AG08395 (cell line): ENCODE results near the gene THUMPD1.
"Not testable (repeated sequence)": the region's sequence is repeated elsewhere in the genome, so short reads cannot be mapped to it uniquely, and the experiment has no call there.

Experiments used
- DNase-seq: peaks from one replicate; pipeline ENCODE4 v3.0.0; 2012; ENCODE audit warnings: mixed read lengths, low spot score

THUMPD1 gene

GRCh38 chr16:20741554-20742285 lies at the start of gene THUMPD1:
Gene THUMPD1 (minus strand): TSS chr16:20741818. CDS start chr16:20741739, 79 bp downstream.
- peak; percentile 98 for DNase-seq

DNA sequence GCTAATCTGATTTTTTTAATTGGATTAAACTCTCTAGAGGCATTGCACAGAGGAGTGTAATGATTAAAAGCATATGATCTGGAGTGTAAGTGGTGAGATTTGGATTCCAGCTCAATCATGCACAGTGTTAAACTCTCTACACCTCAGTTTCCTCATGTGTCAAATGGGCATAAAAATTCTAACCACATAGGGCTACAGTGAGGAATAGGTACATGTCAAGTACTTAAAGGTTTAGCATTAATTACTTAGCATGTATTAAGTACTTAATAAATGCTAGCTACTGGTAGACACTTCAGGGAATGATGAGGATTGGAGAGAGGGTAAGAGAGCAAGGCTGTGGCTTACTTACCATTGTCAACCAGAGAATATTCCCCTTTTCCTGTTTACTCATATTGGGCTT lies 47.5 kb upstream of the THUMPD1 start:
- DNase-seq: no peak

DNA sequence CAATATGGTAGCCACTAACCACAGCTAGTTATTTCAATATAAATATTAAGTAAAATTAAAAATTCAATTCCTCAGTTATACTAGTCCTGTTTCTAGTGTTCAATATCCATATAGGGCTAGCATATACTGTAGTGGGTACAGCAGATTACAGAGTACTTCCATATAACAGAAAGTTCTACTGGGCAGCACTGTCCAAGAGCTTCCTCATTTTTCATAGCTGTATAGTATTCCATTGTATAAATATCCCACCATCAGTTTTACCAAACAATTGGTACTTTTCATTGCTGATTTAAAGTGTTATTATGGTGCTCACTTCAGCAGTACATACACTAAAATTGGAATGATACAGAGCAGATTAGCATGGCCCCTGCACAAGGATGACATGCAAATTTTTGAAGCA lies 42.6 kb upstream of the THUMPD1 start:
- DNase-seq: no peak

GRCh38 chr16:20782470-20782869 lies 40.9 kb upstream of the THUMPD1 start:
- DNase-seq: no peak

DNA sequence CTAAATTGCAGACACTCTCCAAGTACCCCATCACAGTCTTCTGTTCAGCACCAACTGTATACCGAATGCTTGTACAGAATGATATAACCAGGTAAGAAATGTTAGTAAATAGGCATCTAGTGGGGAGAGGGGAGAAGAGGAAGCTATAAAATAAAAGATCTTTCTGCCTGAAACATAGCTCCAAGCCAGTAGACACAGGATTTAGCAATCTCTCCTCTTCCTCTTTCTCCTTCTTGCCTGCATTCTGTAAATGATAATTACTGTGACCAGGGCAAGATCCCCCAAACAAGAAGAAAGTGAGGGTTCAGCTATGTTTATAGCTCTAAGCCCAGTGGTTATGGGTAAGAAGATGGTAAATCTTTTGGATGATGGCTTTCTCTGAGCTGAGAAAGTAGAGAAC lies 40.1 kb upstream of the THUMPD1 start:
- DNase-seq: no peak

DNA sequence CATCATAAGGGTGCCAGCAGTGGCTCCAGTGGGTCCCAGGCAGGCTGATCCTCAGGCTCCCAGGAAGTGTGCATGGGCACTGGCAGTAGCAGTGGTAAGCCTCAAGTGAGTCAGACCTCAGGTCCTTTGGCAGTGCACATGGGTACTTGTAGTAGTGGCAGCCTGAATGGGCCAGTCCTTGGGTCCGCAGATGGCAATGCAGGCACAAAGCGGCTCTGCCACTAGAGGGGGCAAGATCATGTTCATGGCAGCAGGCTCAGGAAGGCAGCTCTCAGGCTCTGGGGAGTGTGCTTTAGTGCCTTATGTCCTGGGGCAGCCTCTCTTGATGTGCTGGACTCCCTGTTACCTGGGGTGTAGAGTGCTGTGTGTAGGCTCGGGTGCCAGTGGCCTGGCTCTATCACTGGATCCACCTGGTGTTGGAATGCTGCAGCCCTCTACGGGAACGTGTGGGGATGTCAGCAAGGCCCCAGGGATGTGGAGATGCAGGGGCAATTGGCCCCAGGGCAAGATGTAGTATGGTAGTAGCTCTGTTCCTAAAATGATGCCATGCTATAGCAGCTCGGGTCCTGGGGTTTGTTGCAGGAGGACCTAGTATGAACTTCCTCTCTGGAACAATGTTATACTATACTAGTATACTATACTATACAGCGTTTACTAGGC lies 33.2 kb upstream of the THUMPD1 start:
- peak; percentile 71 for DNase-seq

- DNase-seq: no peak
Observed at GRCh38 chr16:20773679-20774078, 32.1 kb upstream of the THUMPD1 start.

DNA sequence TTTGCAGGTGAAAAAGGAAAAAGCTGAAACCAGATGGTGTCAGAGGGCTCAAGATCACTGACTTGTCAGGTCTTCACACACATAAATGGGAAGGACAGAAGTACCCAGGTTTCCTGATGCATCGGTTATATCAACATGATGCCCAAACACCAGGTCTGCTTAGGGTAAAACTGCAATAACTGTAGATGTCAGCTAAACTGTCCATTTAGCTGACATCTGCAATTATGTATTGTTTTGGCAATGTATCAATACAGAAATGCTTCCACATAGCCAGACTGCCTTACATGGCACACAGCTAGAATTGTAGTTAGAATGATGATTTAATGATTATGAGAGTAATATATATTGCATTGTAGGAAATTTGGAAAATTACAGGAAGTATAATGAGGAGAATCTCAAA lies 27.2 kb upstream of the THUMPD1 start:
- no peak for DNase-seq

DNA sequence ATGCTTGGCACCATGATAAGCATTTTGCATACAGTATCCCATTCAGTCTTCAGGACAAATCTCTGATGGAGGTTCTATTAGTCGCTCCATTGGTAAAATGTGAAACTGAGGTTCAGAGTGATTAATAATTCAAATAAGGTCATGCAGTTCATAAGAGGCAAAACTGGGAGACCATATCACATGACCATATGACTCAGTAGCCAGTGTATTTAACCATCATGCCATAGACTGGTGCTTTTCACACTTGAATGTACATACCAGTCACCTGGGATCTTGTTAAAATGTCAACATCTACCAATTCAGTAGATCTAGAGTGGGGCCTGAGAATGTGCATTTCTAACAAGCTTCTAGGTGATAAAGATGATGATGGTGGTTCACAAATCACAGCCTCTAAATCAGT lies 26.5 kb upstream of the THUMPD1 start:
- DNase-seq: no peak

DNA sequence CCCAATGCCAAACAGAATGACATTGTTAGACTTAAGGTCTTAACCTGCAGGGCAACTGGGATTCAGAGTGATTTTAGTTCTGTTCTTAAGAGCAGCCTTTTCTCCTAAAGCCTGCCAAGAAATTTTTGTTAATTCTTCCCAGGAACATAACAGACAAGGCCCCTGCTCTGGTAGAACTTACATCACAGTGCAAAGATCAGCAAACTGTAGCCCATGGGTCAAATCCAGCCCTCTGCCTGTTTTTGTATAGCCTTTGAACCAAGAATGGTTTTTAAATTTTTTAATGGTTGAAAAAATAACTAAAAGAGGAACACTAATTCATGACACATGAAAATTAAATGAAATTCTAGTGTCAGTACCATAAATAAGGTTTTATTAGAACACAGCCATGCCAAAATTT lies 26.0 kb upstream of the THUMPD1 start:
- no peak for DNase-seq

DNA sequence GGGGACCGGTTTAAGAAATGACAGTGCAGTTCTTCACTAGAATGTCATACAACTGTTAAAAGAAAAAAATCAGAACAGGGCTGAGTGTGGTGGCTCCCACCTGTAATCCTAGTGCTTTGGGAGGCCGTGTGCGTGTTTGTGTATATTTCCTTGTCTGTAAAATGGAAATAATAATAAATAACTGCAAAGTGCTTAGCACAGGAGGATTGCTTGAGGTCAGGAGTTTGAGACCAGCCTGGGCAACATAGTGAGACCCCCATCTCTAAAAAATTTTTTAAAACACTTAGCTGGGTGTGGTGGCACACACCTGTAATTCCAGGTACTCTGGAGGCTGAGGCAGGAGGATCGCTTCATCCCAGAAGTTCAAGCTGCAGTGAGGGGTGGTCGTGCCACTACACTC lies 24.7 kb upstream of the THUMPD1 start:
- no peak for DNase-seq

DNA sequence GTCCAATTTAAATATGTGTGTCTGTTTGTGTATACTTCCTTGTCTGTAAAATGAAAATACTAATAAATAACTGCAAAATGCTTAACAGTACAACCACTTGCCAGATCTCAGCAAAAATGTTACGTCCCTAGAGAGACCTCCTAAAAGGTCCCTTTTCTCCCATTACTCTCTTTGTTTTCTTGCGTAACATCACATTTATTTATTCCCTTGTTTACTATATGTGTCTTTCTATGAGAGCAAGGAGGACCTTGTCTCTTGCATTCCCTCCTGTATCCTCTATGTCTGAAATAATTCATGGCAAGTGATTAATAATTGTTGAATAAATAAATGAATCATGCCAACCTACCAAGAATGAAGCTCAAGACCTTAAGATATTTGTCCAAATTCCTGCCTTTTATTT lies 24.1 kb upstream of the THUMPD1 start:
- DNase-seq: no peak

GRCh38 chr16:20764448-20764847 lies 22.8 kb upstream of the THUMPD1 start:
- not testable (repeated sequence) for DNase-seq

GRCh38 chr16:20763461-20764232 lies 22.0 kb upstream of the THUMPD1 start, which contains the start of gene ACSM3:
Gene ACSM3 (plus strand): TSS chr16:20764014. CDS start chr16:20770035, 6,021 bp downstream.
- peak; percentile 88 for DNase-seq

DNA sequence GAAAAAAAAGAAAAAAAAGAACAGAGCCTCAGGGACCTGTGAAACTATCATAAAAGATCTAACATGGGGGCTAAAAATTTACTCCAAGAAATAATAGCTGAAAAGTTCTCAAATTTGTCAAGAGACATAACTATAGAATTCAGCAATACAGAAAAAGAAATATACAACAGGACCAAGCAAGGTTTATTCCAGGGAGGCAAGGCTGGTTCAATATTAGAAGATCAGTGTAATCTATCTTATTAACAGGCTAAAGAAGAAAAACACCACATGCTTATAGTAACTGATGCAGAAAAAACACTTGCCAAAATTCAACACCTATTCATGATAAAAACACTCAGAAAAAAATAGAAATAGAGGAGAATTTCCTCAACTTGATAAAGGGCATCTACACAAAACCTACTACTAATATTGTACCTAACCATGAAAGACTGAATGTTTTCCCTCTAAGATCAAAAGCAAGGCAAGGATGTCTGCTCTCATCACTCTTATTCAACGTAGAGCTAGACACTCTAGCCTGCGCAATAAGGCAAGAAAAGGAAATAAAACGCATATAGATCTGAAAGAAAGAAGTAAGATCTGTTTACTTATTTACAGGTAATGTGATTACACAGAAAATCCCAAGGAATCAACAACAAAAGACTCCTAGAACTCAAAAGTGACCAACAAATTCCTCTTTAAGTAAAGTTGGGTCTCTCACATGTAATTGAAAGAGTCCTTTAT lies 20.9 kb upstream of the THUMPD1 start:
- no peak for DNase-seq

DNA sequence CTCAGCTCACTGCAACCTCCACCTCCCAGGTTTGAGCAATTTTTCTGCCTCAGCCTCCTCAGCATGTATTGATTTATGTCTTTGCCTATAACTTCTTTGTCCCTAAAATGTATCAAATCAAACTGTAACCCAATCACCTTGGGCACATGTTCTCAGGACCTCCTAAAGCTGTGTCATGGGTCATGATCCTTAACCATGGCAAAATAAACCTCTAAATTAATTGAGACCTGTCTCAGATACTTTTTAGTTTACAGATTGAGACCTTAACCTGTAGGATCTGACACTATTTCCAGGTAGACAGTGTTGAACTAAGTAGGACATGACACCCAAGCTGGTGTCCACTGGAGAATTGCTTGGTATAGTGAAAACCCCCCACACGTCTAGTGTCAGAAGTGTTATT lies 19.6 kb upstream of the THUMPD1 start:
- no peak for DNase-seq

- DNase-seq: no peak
Observed at GRCh38 chr16:20760346-20760745, 18.7 kb upstream of the THUMPD1 start.

GRCh38 chr16:20755799-20756198 lies 14.2 kb upstream of the THUMPD1 start:
- DNase-seq: not testable (repeated sequence)

- no peak for DNase-seq
Observed at GRCh38 chr16:20755238-20755637, 13.6 kb upstream of the THUMPD1 start.

- no peak for DNase-seq
Observed at GRCh38 chr16:20753727-20754126, 12.1 kb upstream of the THUMPD1 start.

DNA sequence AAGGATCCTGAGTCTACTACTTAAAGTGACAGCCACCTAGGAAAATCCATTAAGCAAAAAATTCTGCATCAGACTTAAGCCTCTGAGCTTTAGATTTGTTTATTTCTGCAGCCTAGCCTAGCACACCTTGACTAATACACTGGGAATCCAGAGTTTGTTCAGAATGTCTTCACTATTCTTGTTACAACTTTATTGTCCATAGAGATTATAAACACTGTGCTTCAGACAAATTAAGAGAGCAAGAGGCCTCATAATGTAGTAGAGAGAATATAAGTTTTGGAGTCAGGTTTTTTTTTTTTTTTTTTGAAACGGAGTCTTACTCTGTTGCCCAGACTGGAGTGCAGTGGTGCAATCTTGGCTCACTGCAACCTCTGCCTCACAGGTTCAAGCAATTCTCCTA lies 8.9 kb upstream of the THUMPD1 start:
- no peak for DNase-seq

DNA sequence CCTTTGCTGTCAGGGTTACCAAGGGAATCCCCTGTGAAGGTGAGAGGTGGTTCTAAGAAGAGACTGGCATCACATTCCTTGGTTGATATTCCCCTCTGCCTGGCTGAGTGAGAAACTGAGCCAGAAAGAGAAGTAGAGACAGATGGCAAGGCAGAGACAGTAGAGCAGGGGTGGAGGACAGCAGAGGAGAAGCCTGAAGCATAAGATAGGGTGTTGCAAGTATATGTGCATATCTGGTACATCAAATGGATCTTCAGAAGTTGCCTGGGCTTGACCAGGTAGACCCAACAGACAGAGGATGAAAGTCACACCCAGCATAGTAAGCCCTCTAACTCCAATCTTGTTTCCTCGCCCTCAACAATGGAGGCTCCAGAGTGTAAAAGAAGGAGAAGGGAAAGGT lies 7.9 kb upstream of the THUMPD1 start:
- DNase-seq: no peak
